Pancreas (tissue), 10 donors: ENCODE results near the gene MT1HL1. TPM values are rescaled to one million over a fixed set of nuclear protein-coding genes. Genes with fewer than 3 reads are reported as not detected.

Source experiments
- ATAC-seq, 4 donors: fragments of 200-7000 bp; cut with Tn5 transposase; one replicate each; pipeline versions ENCODE4 v1.8.0 to v1.9.1; 2020; ENCODE audit warnings: mild to moderate bottlenecking in 4 of 4, moderate library complexity in 4 of 4
- DNase-seq, 6 donors: peaks; one replicate each; pipeline ENCODE4 v3.0.0-alpha.2; 2020
- FAIRE-seq: peaks from 2 replicates; lab custom pipeline; 2012; peaks lifted over from hg19 to GRCh38; lab: Jason Lieb, UNC
- H3K27ac ChIP-seq, 4 donors: fragments of 200-600 bp; sonication (generic); 1 replicate in 3 of 4; 2 replicates in 1 of 4; pipeline versions ENCODE4 v1.5.0 to v1.8.0; 2020
- H3K27me3 ChIP-seq, 4 donors: fragments of 200-600 bp; one replicate each; pipeline ENCODE4 v1.8.0; 2021
- H3K36me3 ChIP-seq, 3 donors: fragments of 200-600 bp; sonication (generic) in 1 of 3; one replicate each; pipeline versions ENCODE4 v1.5.0 to v1.8.0; 2020 to 2021
- H3K4me1 ChIP-seq, 3 donors: fragments of 200-600 bp; one replicate each; pipeline ENCODE4 v1.8.0; 2021
- H3K4me3 ChIP-seq, 4 donors: fragments of 200-600 bp; sonication (generic) in 2 of 4; one replicate each; pipeline versions ENCODE4 v1.5.0 to v1.8.0; 2020 to 2021
- H3K9me3 ChIP-seq, 4 donors: fragments of 200-600 bp; one replicate each; pipeline ENCODE4 v1.8.0; 2021
- CTCF ChIP-seq, 4 donors: fragments of 200-600 bp; sonication (generic) in 3 of 4; IDR thresholded peaks; one replicate each; pipeline versions ENCODE4 v1.5.0 to v1.8.0; 2021; ENCODE audit warnings: antibody characterized with exemption in 4 of 4
- WGBS, 2 donors: extraction: QIAGEN DNeasy Blood & Tissue Kit; methylation state at CpG; one replicate each; pipeline ENCODE4 v1.1.7; 2013; 5-methylcytosine and 5-hydroxymethylcytosine counted together
- intact Hi-C, 3 donors: fragments of 100-400 bp; cut with DNase I; formaldehyde crosslinking; loops; one replicate each; pipeline versions ENCODE4 v1.11.1 to v1.14.2; 2022
- polyA plus RNA-seq, 2 donors: library from polyadenylated mRNA; stranded (reverse); fragments of 200-250 nt; gene quantifications; one replicate each; pipeline ENCODE4 v1.2.3, GENCODE V29; 2013
- total RNA-seq, 6 donors: library from RNA; stranded (reverse); fragmentation: NEBNext Ultra II Directional in 4 of 6; extraction: Animal tissue kit (Norgen Biotek cat#: 25700) in 4 of 6; gene quantifications; one replicate each; pipeline versions ENCODE4 v1.2.1 to v1.2.4, GENCODE V29; 2021 to 2023
- donor health status: healthy with polysubstance abuse.
- donor health status: DM: no; HTN: no; CAD: no; lungs with moderate emphysema.
- donor health status: DM: no; HTN: no; CAD: no.
- donor health status: control.
- donor health status: control.
- donor health status: Bipolar disorder and iron deficiency.
- donor health status: DM: yes; HTN: yes; CAD: no.
- donor health status: DM: no; HTN: no; CAD: no.
- donor health status: DM: no; HTN: no; CAD: no.
- donor health status: DM: yes; HTN: yes; CAD: no.

Gene MT1HL1
- total and polyA plus RNA-seq, 8 donors = not detected

- FAIRE-seq (no peak), ATAC-seq (no peak), DNase-seq (no peak)
- intact Hi-C loops = no loop called here
- H3K27me3 ChIP-seq = no peaks in the 10 kb centered on the region
- H3K4me1 ChIP-seq = no peaks in the 10 kb centered on the region
- H3K27ac ChIP-seq = no peak overlapping the region
- no peak for TF ChIP-seq CTCF (IDR thresholded peaks at IDR 0.05)
- H3K9me3 ChIP-seq = no peaks in the 10 kb centered on the region
- no peaks in the 10 kb centered on the region for H3K36me3 ChIP-seq
- no peak overlapping the region for H3K4me3 ChIP-seq
- WGBS, 2 donors = 53 to 64% methylated on average over 8 of the region's 8 CpGs
Observed at GRCh38 chr1:237003516-237003915, 725 bp downstream of the MT1HL1 start.

GRCh38 chr1:237000191-237000590 is 4.0 kb downstream of the MT1HL1 start:
- Histone ChIP-seq H3K4me1 (no peaks in the 10 kb centered on the region), H3K27me3 (no peaks in the 10 kb centered on the region), H3K27ac (no peak overlapping the region), H3K4me3 (no peak overlapping the region), H3K9me3 (no peaks in the 10 kb centered on the region), H3K36me3 (no peaks in the 10 kb centered on the region)
- DNase-seq = no peak
- FAIRE-seq = no peak
- TF ChIP-seq CTCF (IDR thresholded peaks at IDR 0.05) = no peak
- no peak for ATAC-seq
- WGBS, 2 donors = 78 to 80% methylated on average over 4 of the region's 4 CpGs
- intact Hi-C loops = no loop called here

- ATAC-seq (no peak), FAIRE-seq (no peak), DNase-seq (no peak)
- no peak for TF ChIP-seq CTCF (IDR thresholded peaks at IDR 0.05)
- H3K4me1 ChIP-seq = no peaks in the 10 kb centered on the region
- WGBS, 2 donors = 76 to 77% methylated on average over 3 of the region's 3 CpGs
- no peak overlapping the region for H3K27ac ChIP-seq
- intact Hi-C loops = no loop called here
- H3K27me3 ChIP-seq = no peaks in the 10 kb centered on the region
- H3K4me3 ChIP-seq = no peak overlapping the region
- no peaks in the 10 kb centered on the region for H3K36me3 ChIP-seq
- H3K9me3 ChIP-seq = no peaks in the 10 kb centered on the region
Observed at GRCh38 chr1:236998546-236998945, 5.7 kb downstream of the MT1HL1 start.

GRCh38 chr1:236997882-236998281 is 6.4 kb downstream of the MT1HL1 start:
- Histone ChIP-seq H3K27me3 (no peaks in the 10 kb centered on the region), H3K9me3 (no peaks in the 10 kb centered on the region), H3K4me1 (no peaks in the 10 kb centered on the region), H3K27ac (no peak overlapping the region), H3K4me3 (no peak overlapping the region), H3K36me3 (no peaks in the 10 kb centered on the region)
- no peak for ATAC-seq
- 58 to 62% methylated on average over 12 of the region's 12 CpGs for WGBS, 2 donors
- no peak for DNase-seq
- intact Hi-C loops = no loop called here
- no peak for TF ChIP-seq CTCF (IDR thresholded peaks at IDR 0.05)
- no peak for FAIRE-seq

- WGBS, 2 donors = 77 to 87% methylated on average over 11 of the region's 11 CpGs
- Histone ChIP-seq H3K9me3 (no peaks in the 10 kb centered on the region), H3K4me3 (no peak overlapping the region), H3K4me1 (no peaks in the 10 kb centered on the region), H3K27ac (no peak overlapping the region), H3K27me3 (no peaks in the 10 kb centered on the region), H3K36me3 (no peaks in the 10 kb centered on the region)
- intact Hi-C loops = no loop called here
- TF ChIP-seq CTCF (IDR thresholded peaks at IDR 0.05) = no peak
- ATAC-seq (no peak), DNase-seq (no peak), FAIRE-seq (no peak)
Observed at GRCh38 chr1:236997361-236997760, 6.9 kb downstream of the MT1HL1 start.
